ENCODE measurements around the gene MAN1A2. TPM values are rescaled to one million over a fixed set of nuclear protein-coding genes. Genes with fewer than 3 reads are reported as not detected.

The MAN1A2 gene
- total RNA-seq, 5 donors from 2014 or later (not counting 1 experiment from before 2014, with no cell fraction given): 43.3 to 64.4 (median 51.4) TPM

DNA sequence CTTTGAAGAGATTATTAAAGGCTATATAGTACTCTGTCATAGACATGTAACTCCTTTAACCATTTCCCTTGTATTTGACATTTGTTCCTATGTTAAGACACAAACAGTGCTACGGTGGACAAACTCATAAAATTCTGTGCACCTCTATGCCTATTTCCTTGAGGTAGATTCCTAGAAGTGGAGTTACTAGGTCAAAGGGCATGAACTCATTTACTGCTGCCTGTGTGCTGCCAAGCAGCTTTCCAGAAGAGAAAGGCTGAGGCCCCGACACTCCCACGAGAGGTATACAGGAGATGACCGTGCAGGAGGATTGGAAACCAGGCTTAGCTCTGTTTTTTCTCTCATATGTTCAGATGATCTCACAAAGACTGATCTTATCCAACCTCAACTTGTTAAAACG is 204.2 kb downstream of the MAN1A2 start:
- Mint-ChIP-seq H3K4me3 (no peak overlapping the region), H3K27ac (peak overlapping the region; percentile 1 to 78), H3K36me3 (no peaks in the 10 kb centered on the region), H3K27me3 (no peaks in the 10 kb centered on the region), H3K9me3 (no peaks in the 10 kb centered on the region), H3K4me1 (peaks cover 21 to 36% (median 25%) of the 10 kb centered on the region in 3 donors)
- no peaks in the 10 kb centered on the region for H3K36me3 ChIP-seq (ENCODE audit: control insufficient read depth in 2 of 2, extremely low read depth in 1 of 2, insufficient read depth in 1 of 2, low read length in 1 of 2)
- H3K27ac ChIP-seq (ENCODE audit: low read length): no peak overlapping the region
- POLR2A ChIA-PET: interaction anchor here in 1 of 2 donors (0.6 kb wide), 1 partner anchor 42 kb away, joined by 3 read pairs; no protein-coding TSS in a partner anchor
- 100% methylated on average over 1 of the region's 5 CpGs for WGBS (ENCODE audit: insufficient coverage)
- DNase-seq (no peak), ATAC-seq (replicated peaks in 1 of 4) (no peak)
- peaks cover 0 to under 1% of the 10 kb centered on the region in 2 experiments for H3K27me3 ChIP-seq (replicated peaks in 1 of 2; ENCODE audit: control insufficient read depth in 2 of 2, extremely low read depth in 1 of 2, insufficient read depth in 2 of 2, low read length in 1 of 2)
- CTCF ChIA-PET: interaction anchor here in 1 of 2 donors (0.6 kb wide), 1 partner anchor 59 kb away, joined by 8 read pairs; no protein-coding TSS in a partner anchor
- H3K9me3 ChIP-seq: no peaks in the 10 kb centered on the region
- peaks cover 0 to 16% of the 10 kb centered on the region in 2 experiments for H3K4me1 ChIP-seq (ENCODE audit: control insufficient read depth in 1 of 2, extremely low read depth in 1 of 2, insufficient read depth in 2 of 2, low read length in 2 of 2)
- H3K4me3 ChIP-seq (ENCODE audit: control insufficient read depth in 1 of 2, extremely low read depth in 1 of 2, low read length in 1 of 2): no peak overlapping the region

GRCh38 chr1:117572546-117572945 is 205.3 kb downstream of the MAN1A2 start:
- Histone ChIP-seq H3K36me3 (ENCODE audit: control insufficient read depth in 2 of 2, extremely low read depth in 1 of 2, insufficient read depth in 1 of 2, low read length in 1 of 2) (no peaks in the 10 kb centered on the region), H3K27ac (ENCODE audit: low read length) (no peak overlapping the region), H3K4me1 (ENCODE audit: control insufficient read depth in 1 of 2, extremely low read depth in 1 of 2, insufficient read depth in 2 of 2, low read length in 2 of 2) (peaks cover 0 to 16% of the 10 kb centered on the region in 2 experiments), H3K4me3 (ENCODE audit: control insufficient read depth in 1 of 2, extremely low read depth in 1 of 2, low read length in 1 of 2) (no peak overlapping the region), H3K9me3 (no peaks in the 10 kb centered on the region), H3K27me3 (replicated peaks in 1 of 2; ENCODE audit: control insufficient read depth in 2 of 2, extremely low read depth in 1 of 2, insufficient read depth in 2 of 2, low read length in 1 of 2) (no peaks in the 10 kb centered on the region)
- WGBS (ENCODE audit: insufficient coverage): 100% methylated on average over 1 of the region's 4 CpGs
- Mint-ChIP-seq H3K9me3 (no peaks in the 10 kb centered on the region), H3K27me3 (no peaks in the 10 kb centered on the region), H3K27ac (peak overlapping the region; percentile 45 to 55), H3K4me1 (peaks cover 21 to 36% (median 25%) of the 10 kb centered on the region in 3 donors), H3K36me3 (no peaks in the 10 kb centered on the region), H3K4me3 (peak overlapping the region in 1 of 3 donors; percentile 6)
- peak; percentile 74 to 95 (median 88) for ATAC-seq (replicated peaks in 1 of 4)
- ChIA-PET POLR2A (no interaction called here), CTCF (interaction anchor here in 1 of 2 donors (0.8 kb wide), 1 partner anchor 20 kb away, joined by 3 read pairs; no protein-coding TSS in a partner anchor)
- DNase-seq: peak in 32 of 35 experiments; percentile 9 to 59 (median 26)

- Histone ChIP-seq H3K4me3 (ENCODE audit: control insufficient read depth in 1 of 2, extremely low read depth in 1 of 2, low read length in 1 of 2) (no peak overlapping the region), H3K27ac (ENCODE audit: low read length) (no peak overlapping the region), H3K27me3 (replicated peaks in 1 of 2; ENCODE audit: control insufficient read depth in 2 of 2, extremely low read depth in 1 of 2, insufficient read depth in 2 of 2, low read length in 1 of 2) (no peaks in the 10 kb centered on the region), H3K4me1 (ENCODE audit: control insufficient read depth in 1 of 2, extremely low read depth in 1 of 2, insufficient read depth in 2 of 2, low read length in 2 of 2) (peaks cover 0 to 16% of the 10 kb centered on the region in 2 experiments), H3K9me3 (no peaks in the 10 kb centered on the region), H3K36me3 (ENCODE audit: control insufficient read depth in 2 of 2, extremely low read depth in 1 of 2, insufficient read depth in 1 of 2, low read length in 1 of 2) (no peaks in the 10 kb centered on the region)
- Mint-ChIP-seq H3K36me3 (no peaks in the 10 kb centered on the region), H3K27me3 (no peaks in the 10 kb centered on the region), H3K4me3 (no peak overlapping the region), H3K9me3 (no peaks in the 10 kb centered on the region), H3K27ac (no peak overlapping the region), H3K4me1 (peaks cover 21 to 36% (median 25%) of the 10 kb centered on the region in 3 donors)
- CTCF ChIA-PET: interaction anchor here in 1 of 2 donors (0.8 kb wide), 1 partner anchor 19 kb away, joined by 3 read pairs; no protein-coding TSS in a partner anchor
- ATAC-seq (replicated peaks in 1 of 4) (no peak), DNase-seq (peak in 1 of 35 experiments; percentile 11)
- 87% methylated on average over 10 of the region's 10 CpGs for WGBS (ENCODE audit: insufficient coverage)
- POLR2A ChIA-PET: no interaction called here
Observed at GRCh38 chr1:117573386-117574023, 206.3 kb downstream of the MAN1A2 start.

- no peak overlapping the region for H3K27ac ChIP-seq (ENCODE audit: low read length)
- no peaks in the 10 kb centered on the region for H3K36me3 ChIP-seq (ENCODE audit: control insufficient read depth in 2 of 2, extremely low read depth in 1 of 2, insufficient read depth in 1 of 2, low read length in 1 of 2)
- H3K9me3 ChIP-seq: no peaks in the 10 kb centered on the region
- 70% methylated on average over 2 of the region's 5 CpGs for WGBS (ENCODE audit: insufficient coverage)
- ATAC-seq (replicated peaks in 1 of 4): no peak
- Mint-ChIP-seq H3K4me1 (peaks cover 21 to 36% (median 25%) of the 10 kb centered on the region in 3 donors), H3K4me3 (peak overlapping the region in 1 of 3 donors; percentile 16), H3K9me3 (no peaks in the 10 kb centered on the region), H3K27me3 (no peaks in the 10 kb centered on the region), H3K27ac (peak overlapping the region in 1 of 2 donors; percentile 56), H3K36me3 (no peaks in the 10 kb centered on the region)
- ChIA-PET POLR2A (no interaction called here), CTCF (interaction anchor here in 1 of 2 donors (0.5 kb wide), 1 partner anchor 1254 kb away, joined by 3 read pairs; no protein-coding TSS in a partner anchor)
- H3K4me1 ChIP-seq (ENCODE audit: control insufficient read depth in 1 of 2, extremely low read depth in 1 of 2, insufficient read depth in 2 of 2, low read length in 2 of 2): peaks cover 0 to 16% of the 10 kb centered on the region in 2 experiments
- no peak overlapping the region for H3K4me3 ChIP-seq (ENCODE audit: control insufficient read depth in 1 of 2, extremely low read depth in 1 of 2, low read length in 1 of 2)
- DNase-seq: no peak
- no peaks in the 10 kb centered on the region for H3K27me3 ChIP-seq (replicated peaks in 1 of 2; ENCODE audit: control insufficient read depth in 2 of 2, extremely low read depth in 1 of 2, insufficient read depth in 2 of 2, low read length in 1 of 2)
Observed at GRCh38 chr1:117574161-117574835, 207.0 kb downstream of the MAN1A2 start.

DNA sequence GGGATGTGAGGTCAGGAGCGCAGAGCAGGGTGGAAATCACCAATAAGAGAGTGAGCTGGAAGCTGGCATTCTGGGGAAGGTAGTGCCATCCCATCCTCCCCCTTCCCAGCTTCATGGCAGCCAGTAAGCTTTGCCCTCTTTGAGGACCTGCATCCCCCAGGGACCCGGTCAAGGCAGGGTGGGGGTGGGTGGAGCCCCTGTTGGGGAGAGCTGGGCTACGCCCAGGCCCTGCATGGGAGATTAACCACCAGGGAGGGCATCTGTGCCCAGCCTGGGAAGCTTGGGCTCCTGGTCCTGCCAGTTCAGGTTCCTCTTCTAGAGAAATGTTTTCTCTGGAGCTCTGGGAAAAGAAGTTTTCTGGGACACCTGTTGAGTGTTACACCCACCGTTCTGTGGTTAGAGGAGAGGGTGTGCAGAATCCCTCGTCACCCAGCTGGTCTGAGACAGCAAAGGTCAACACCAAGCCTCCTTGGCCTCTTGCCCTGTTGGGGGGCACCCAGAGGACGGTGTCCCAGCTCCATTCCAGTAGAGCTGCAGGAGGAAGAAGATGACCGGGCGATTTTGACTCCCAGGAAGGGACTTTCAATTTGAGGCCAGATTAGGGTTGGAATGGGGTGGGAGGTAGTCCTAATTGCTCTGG is 208.5 kb downstream of the MAN1A2 start:
- ChIA-PET CTCF (interaction anchor here in 1 of 2 donors (1.5 kb wide), 1 partner anchor 99 kb away, joined by 5 read pairs; no protein-coding TSS in a partner anchor), POLR2A (interaction anchor here in 1 of 2 donors (0.6 kb wide), 1 partner anchor 41 kb away, joined by 3 read pairs; no protein-coding TSS in a partner anchor)
- Mint-ChIP-seq H3K27ac (no peak overlapping the region), H3K27me3 (no peaks in the 10 kb centered on the region), H3K4me3 (no peak overlapping the region), H3K9me3 (no peaks in the 10 kb centered on the region), H3K4me1 (peaks cover 20 to 32% (median 21%) of the 10 kb centered on the region in 3 donors), H3K36me3 (no peaks in the 10 kb centered on the region)
- Histone ChIP-seq H3K9me3 (no peaks in the 10 kb centered on the region), H3K36me3 (ENCODE audit: control insufficient read depth in 2 of 2, extremely low read depth in 1 of 2, insufficient read depth in 1 of 2, low read length in 1 of 2) (no peaks in the 10 kb centered on the region), H3K27ac (ENCODE audit: low read length) (no peak overlapping the region), H3K4me1 (ENCODE audit: control insufficient read depth in 1 of 2, extremely low read depth in 1 of 2, insufficient read depth in 2 of 2, low read length in 2 of 2) (peaks cover 0 to 16% of the 10 kb centered on the region in 2 experiments), H3K27me3 (replicated peaks in 1 of 2; ENCODE audit: control insufficient read depth in 2 of 2, extremely low read depth in 1 of 2, insufficient read depth in 2 of 2, low read length in 1 of 2) (no peaks in the 10 kb centered on the region), H3K4me3 (ENCODE audit: control insufficient read depth in 1 of 2, extremely low read depth in 1 of 2, low read length in 1 of 2) (no peak overlapping the region)
- ATAC-seq (replicated peaks in 1 of 4): no peak
- no peak for DNase-seq
- 94% methylated on average over 6 of the region's 8 CpGs for WGBS (ENCODE audit: insufficient coverage)

GRCh38 chr1:117576236-117576635 is 209.0 kb downstream of the MAN1A2 start:
- Histone ChIP-seq H3K9me3 (no peaks in the 10 kb centered on the region), H3K36me3 (ENCODE audit: control insufficient read depth in 2 of 2, extremely low read depth in 1 of 2, insufficient read depth in 1 of 2, low read length in 1 of 2) (no peaks in the 10 kb centered on the region), H3K27me3 (replicated peaks in 1 of 2; ENCODE audit: control insufficient read depth in 2 of 2, extremely low read depth in 1 of 2, insufficient read depth in 2 of 2, low read length in 1 of 2) (no peaks in the 10 kb centered on the region), H3K27ac (ENCODE audit: low read length) (no peak overlapping the region), H3K4me3 (ENCODE audit: control insufficient read depth in 1 of 2, extremely low read depth in 1 of 2, low read length in 1 of 2) (no peak overlapping the region), H3K4me1 (ENCODE audit: control insufficient read depth in 1 of 2, extremely low read depth in 1 of 2, insufficient read depth in 2 of 2, low read length in 2 of 2) (peaks cover 0 to 16% of the 10 kb centered on the region in 2 experiments)
- Mint-ChIP-seq H3K4me3 (no peak overlapping the region), H3K36me3 (no peaks in the 10 kb centered on the region), H3K27me3 (no peaks in the 10 kb centered on the region), H3K27ac (no peak overlapping the region), H3K4me1 (peaks cover 20 to 28% (median 21%) of the 10 kb centered on the region in 3 donors), H3K9me3 (no peaks in the 10 kb centered on the region)
- POLR2A ChIA-PET: interaction anchor here in 1 of 2 donors (0.6 kb wide), 1 partner anchor 42 kb away, joined by 3 read pairs; no protein-coding TSS in a partner anchor
- CTCF ChIA-PET: interaction anchor here in 1 of 2 donors (1.5 kb wide), 1 partner anchor 98 kb away, joined by 5 read pairs; no protein-coding TSS in a partner anchor
- no peak for ATAC-seq (replicated peaks in 1 of 4)
- no peak for DNase-seq
- WGBS (ENCODE audit: insufficient coverage): no CpG with 5 or more reads among the region's 3 CpGs
